Measurements from ENCODE around the gene LYZL2.
"Not testable (repeated sequence)": the region's sequence is repeated elsewhere in the genome, so short reads cannot be mapped to it uniquely, and the experiment has no call there.

LYZL2 gene

GRCh38 chr10:30629653-30630052 lies at the start of gene LYZL2:
LYZL2 (minus strand) TSS chr10:30629753; CDS start chr10:30626915, 2,838 bp downstream.
- DNase-seq (ENCODE audit: low read depth) = no peak

GRCh38 chr10:30677616-30678015 lies 48.1 kb upstream of the LYZL2 start:
- DNase-seq (ENCODE audit: low read depth) = not testable (repeated sequence)

DNA sequence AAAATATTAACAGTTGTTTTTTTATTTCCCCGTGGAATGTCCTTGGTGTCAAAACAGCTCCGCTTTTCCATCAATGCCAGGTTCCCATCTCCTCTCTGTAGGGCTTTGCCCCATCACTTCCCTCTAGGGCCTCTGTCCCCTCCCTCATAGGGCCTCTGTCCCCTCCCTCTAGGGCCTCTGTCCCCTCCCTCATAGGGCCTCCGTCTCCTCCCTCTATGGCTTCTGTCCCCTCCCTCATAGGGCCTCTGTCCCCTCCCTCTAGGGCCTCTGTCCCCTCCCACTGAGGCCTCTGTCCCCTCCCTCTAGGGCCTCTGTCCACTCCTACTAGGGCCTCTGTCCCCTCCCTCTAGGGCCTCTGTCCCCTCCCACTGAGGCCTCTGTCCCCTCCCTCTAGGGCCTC lies 47.6 kb upstream of the LYZL2 start:
- not testable (repeated sequence) for DNase-seq (ENCODE audit: low read depth)

DNA sequence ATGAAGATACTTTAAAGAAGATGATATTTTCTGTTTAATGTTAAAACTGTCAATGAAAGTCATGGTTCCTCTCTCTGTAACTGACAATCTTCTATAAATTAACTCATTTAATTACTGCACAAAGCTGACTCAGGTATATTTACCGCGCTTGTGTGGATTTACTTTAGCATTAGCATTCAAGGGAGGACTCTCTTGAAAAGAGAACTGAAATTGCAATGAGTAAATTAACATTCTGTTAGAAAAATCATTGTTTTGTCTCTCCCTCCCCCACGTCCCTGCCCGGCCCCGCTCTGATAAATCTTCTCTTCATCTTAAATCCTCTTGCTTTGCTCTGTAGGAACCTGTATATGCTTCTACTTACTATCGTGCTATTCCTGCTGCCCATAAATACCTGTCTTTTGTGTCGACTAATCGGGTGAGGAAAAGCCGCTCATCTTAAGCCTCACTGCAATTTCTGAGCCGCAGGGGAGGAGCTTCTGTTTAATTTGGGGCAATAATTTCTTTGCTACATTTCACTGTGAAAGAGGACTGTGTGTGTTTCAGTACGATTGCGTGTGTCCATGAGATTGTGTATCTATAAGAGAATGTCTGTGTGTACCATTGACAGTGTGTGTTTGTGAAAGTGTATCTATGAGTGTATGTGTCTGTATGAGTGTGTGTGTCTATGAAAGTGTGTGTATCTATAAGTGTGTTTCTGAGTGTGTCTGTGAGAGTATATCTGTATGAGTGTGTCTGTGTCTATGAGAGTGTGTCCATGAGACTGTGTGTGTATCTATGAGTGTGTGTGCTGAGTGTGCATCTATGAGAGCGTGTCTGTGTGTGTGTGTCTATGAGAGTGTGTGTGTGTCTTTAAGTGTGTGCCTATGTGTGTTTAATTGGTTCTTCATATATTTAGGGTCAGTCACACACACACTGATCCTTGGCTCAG lies 46.5 kb upstream of the LYZL2 start:
- DNase-seq (ENCODE audit: low read depth) = no peak

GRCh38 chr10:30674796-30675195 lies 45.2 kb upstream of the LYZL2 start:
- DNase-seq (ENCODE audit: low read depth) = no peak

GRCh38 chr10:30673262-30673661 lies 43.7 kb upstream of the LYZL2 start:
- not testable (repeated sequence) for DNase-seq (ENCODE audit: low read depth)

- not testable (repeated sequence) for DNase-seq (ENCODE audit: low read depth)
Measured at GRCh38 chr10:30672338-30672737, 42.8 kb upstream of the LYZL2 start.

DNA sequence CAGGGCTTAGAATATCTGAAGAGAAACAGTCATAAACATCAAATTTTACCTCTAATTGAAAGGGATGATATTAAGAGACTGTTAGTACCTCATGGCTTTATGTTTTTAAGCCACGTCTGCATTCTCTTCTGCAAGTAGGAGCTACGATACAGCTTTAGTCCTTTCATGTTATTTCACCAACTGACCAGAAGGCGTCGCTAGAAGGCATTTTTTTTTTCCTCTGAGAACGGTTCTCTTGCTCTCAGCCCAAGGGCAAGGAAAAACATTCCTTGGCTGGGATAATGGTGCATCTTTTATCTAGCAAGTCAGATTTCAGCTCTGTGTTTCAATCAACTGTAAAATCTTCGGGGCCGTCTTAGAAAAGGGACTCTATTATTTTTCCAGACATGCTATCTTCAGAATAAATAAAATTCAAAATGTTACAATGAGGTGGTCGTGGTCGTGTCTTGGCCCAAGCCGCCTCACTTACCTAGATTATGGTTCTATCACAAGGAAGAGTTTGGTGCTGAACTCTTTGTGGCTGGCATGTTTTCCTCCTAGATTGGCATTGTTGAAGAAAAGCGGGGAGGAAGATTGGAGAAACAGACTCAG lies 41.6 kb upstream of the LYZL2 start:
- DNase-seq (ENCODE audit: low read depth) = peak; percentile 28

DNA sequence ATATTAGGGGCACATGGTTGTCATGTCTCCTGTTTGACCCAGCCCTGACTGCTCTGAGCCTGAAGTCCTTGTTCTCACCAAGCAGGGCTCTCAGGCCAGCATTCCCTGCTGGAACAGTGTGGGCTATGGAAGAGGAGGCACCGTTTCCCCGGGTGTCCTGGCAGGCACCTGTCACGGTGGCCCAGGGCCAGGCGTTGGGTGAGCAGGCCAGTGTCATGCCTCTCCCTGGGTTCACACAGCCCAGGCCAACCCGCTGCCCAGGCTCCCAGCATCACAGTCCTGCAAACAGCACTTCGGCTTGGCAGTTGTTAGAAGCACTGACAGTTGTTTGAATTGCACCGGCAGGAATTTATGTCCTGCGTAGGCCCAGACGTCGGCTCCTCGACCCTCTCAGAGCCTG lies 38.4 kb upstream of the LYZL2 start:
- DNase-seq (ENCODE audit: low read depth) = not testable (repeated sequence)

GRCh38 chr10:30663403-30663802 lies 33.9 kb upstream of the LYZL2 start:
- not testable (repeated sequence) for DNase-seq (ENCODE audit: low read depth)

- no peak for DNase-seq (ENCODE audit: low read depth)
Measured at GRCh38 chr10:30662814-30663213, 33.3 kb upstream of the LYZL2 start.

DNA sequence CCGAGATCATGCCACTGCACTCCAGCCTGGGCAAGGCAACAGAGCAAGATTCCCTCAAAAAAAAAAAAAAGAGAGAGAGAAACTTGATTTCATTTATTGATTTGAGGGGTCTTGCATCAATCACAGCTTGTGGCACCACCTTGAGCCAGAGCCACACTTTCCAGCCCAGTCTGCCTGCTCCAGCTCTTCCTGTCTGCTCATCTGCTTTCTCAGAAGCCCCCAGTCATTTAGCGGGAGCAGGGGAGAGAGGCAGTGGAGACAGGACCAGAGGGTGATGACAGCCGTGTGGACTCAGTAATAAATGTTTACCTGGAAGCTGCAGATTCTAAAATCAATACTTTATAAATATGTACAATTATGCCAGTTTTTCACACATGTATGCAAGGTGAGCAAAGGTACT lies 30.8 kb upstream of the LYZL2 start:
- DNase-seq (ENCODE audit: low read depth) = not testable (repeated sequence)

- DNase-seq (ENCODE audit: low read depth) = no peak
Measured at GRCh38 chr10:30656233-30656632, 26.7 kb upstream of the LYZL2 start.

DNA sequence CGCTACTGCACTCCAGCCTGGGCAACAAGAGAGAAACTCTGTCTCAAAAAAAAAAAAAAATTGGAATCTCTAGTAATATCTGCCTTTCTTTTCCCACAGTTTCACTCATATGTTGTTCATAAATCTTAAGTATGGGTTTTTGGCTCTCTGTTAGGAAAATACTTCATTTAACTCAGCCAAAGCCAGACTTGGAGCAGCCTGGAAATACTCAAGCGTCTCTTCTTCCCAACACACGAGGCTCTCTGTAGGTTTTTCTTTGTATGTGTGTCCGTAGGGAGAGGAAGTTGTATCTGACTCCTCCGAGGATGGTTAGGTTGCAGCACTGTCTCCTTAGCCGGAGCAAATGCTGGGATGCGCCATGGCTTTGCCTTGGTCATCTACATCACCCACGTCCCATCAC lies 25.4 kb upstream of the LYZL2 start:
- DNase-seq (ENCODE audit: low read depth) = not testable (repeated sequence)

GRCh38 chr10:30651470-30652397 lies 22.2 kb upstream of the LYZL2 start:
- not testable (repeated sequence) for DNase-seq (ENCODE audit: low read depth)

GRCh38 chr10:30647089-30647488 lies 17.5 kb upstream of the LYZL2 start:
- DNase-seq (ENCODE audit: low read depth) = no peak

GRCh38 chr10:30645340-30645827 lies 15.8 kb upstream of the LYZL2 start:
- DNase-seq (ENCODE audit: low read depth) = no peak

DNA sequence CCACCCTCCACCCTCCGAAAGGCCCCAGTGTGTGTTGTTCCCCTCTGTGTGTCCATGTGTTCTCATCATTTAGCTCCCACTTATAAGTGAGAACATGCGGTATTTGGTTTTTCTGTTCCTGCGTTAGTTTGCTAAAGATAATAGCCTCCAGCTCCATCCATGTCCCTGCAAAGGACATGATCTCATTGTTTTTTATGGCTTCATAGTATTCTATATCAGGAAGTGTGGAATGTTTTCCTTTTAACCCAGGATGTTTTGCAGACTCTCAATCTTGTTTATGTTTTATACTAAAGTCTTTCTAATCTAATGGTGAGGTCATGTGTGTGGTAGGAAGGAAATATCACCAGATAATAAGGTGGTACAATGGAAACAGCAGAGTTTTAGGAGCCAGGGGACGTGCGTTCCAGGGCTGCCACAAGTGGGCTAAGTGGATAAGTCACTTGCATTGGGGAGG lies 14.9 kb upstream of the LYZL2 start:
- not testable (repeated sequence) for DNase-seq (ENCODE audit: low read depth)

- DNase-seq (ENCODE audit: low read depth) = not testable (repeated sequence)
Measured at GRCh38 chr10:30643557-30644199, 14.1 kb upstream of the LYZL2 start.

GRCh38 chr10:30642856-30643255 lies 13.3 kb upstream of the LYZL2 start:
- not testable (repeated sequence) for DNase-seq (ENCODE audit: low read depth)
